HG03575 (cell line): ENCODE data around the gene SYT8.
"Not testable (repeated sequence)": the region's sequence is repeated elsewhere in the genome, so short reads cannot be mapped to it uniquely, and the experiment has no call there.

Source experiments
- ATAC-seq: cut with Tn5 transposase; IDR thresholded peaks from one replicate; pipeline ENCODE4 v1.9.1; 2021; ENCODE audit not compliant: unreplicated experiment, insufficient number of reproducible peaks, low FRiP score; ENCODE audit errors: extremely low read depth

Gene SYT8

GRCh38 chr11:1867381-1867780 is 32.6 kb downstream of the SYT8 start:
- no peak for ATAC-seq

- ATAC-seq: no peak
These were observed 33.4 kb downstream of the SYT8 start for GRCh38 chr11:1868056-1868635.

GRCh38 chr11:1868636-1869291 is 34.0 kb downstream of the SYT8 start:
- no peak for ATAC-seq

DNA sequence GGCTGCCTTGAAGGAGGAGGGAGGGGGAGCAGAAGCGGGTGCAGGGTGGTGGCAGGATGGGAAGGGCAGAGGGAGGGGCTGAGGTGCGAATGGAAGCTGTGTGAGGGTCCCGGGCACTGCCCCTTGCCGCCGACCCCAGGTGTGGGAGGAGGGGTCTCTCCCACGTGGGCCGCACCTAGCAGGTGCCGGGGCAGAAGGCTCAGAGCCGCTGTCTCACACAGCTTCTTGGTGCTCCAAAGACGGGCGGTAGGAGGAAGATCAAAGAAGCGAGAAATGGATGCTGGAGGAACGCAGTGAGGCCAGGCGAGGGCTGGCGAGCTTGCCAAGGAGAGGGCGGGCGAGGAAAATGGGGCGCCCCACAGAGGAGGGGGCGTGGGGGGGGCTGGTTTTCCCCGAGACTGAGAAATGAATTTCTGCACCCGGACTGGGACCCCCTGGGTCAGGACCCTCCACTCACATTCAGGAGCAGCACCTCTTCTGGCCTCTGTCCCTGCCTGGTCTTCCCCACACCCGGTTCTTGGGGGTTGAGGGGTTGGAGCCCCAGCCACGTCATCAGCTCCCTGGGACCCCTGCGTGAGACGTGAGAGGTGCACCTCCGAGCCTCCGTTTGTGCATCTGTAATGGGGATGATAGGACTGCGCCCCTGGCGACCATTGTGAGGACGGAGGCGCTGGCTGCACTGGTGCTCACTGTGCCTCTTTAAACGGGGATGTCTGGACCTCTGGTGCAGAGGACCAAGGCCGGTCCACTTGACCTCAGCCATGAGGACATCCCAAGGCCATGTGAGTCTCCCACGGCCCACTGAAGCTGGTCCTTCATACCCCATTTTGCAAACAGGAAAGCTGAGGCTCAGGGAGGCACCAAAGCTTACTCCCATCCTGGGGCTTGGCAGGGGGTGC is 34.9 kb downstream of the SYT8 start:
- no peak for ATAC-seq

GRCh38 chr11:1870326-1870696 is 35.5 kb downstream of the SYT8 start:
- ATAC-seq: no peak

GRCh38 chr11:1870721-1871466 is 36.1 kb downstream of the SYT8 start:
- ATAC-seq: no peak

DNA sequence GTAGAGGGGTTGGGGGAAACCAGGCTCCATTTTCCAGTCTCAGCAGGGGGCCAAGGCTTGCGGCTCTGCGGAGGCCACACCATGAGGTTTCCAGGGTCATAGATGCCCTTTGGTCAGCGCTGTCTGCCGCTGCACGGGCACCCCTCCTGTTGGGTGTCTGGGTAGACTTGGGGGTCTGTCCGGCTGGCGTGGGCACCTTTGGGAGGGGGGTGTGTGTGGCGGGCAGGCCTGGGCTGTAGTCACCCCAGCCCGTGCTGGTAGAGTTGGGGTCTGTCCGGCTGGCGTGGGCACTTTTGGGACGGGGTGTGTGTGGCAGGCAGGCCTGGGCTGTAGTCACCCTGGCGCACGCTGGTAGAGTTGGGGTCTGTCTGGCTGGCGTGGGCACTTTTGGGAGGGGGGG is 36.7 kb downstream of the SYT8 start:
- ATAC-seq: no peak

- ATAC-seq: no peak
These were observed 37.6 kb downstream of the SYT8 start for GRCh38 chr11:1872267-1872985.

GRCh38 chr11:1873048-1873812 is 38.4 kb downstream of the SYT8 start:
- no peak for ATAC-seq

DNA sequence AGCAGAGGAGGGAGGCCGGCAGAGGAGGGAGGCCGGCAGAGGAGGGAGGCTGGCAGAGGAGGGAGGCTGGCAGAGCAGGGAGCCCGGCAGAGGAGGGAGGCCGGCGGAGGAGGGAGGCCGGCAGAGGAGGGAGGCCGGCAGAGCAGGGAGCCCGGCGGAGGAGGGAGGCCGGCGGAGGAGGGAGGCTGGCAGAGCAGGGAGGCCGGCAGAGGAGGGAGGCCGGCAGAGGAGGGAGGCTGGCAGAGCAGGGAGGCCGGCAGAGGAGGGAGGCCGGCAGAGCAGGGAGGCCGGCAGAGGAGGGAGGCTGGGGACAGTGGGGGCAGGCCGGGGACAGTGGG is 39.0 kb downstream of the SYT8 start:
- not testable (repeated sequence) for ATAC-seq

GRCh38 chr11:1874441-1875092 is 39.8 kb downstream of the SYT8 start:
- ATAC-seq: not testable (repeated sequence)

GRCh38 chr11:1875093-1875850 is 40.5 kb downstream of the SYT8 start:
- ATAC-seq: no peak

GRCh38 chr11:1875851-1876301 is 41.1 kb downstream of the SYT8 start:
- ATAC-seq: not testable (repeated sequence)

GRCh38 chr11:1876361-1877063 is 41.7 kb downstream of the SYT8 start:
- no peak for ATAC-seq

DNA sequence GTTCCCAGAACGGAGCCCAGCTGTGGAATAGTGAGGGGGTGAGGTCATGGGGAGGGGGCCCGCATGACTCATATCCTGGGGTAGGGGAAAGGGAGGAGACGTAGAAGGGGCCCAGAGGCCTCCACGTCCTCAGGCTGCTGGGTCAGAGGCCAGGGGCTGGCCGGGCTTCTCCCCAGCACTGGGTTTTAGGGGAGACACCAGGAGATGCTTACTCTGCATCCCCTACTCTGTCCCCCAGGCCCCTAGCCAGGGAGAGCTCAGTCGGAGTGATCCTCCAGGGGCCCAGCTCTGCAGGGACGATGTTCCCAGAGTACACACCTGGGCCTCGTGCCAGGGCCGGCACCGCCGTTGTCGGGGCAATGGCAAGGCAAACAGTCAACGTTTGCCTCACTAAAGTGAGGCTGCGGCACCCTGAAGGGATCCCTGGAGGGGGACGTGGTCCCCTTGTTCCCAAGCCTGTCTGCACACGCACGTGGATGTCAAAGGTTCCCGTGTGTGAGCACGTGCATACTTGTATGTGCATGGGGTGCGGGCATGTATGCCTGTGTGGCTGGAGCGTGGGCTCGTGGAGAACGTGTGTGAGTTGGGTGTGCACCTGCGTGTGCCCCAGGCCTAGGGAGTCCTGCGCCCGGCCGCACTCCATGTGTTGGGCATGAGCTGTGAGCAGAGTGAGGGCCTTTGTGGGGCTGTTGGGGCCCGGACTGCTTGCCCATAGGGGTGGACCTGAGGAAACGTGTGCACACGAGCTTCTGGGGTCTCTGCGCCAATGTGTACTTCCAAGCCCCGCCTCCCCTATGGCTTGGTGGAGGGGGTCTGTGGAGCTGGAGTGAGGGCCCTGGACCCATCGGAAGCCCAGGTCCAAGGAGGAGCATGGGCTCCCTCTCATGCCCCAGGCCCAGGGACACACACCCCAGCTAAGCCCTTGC is 42.7 kb downstream of the SYT8 start:
- ATAC-seq: no peak
